AG04450 (cell line): ENCODE results near the gene COX19. TPM values are rescaled to one million over a fixed set of nuclear protein-coding genes. Genes with fewer than 3 reads are reported as not detected.
A peak's percentile ranks its signal among the peaks of the same experiment; 100 is the strongest.

ENCODE experiments used
- CTCF ChIA-PET: fragments of 300-600, 350-600 bp; formaldehyde crosslinking; extraction: SDS; loops from one replicate; lab custom pipeline; 2022; ENCODE audit warnings: antibody characterized with exemption, inconsistent platforms; lab: Charles Lee
- POLR2A ChIA-PET: fragments of 350-600 bp; formaldehyde crosslinking; extraction: SDS; loops from one replicate; lab custom pipeline; 2021; ENCODE audit warnings: antibody characterized with exemption, inconsistent platforms; lab: Yijun Ruan, JAX
- DNase-seq: peaks from one replicate; pipeline ENCODE4 v3.0.0-alpha.2; 2011; ENCODE audit warnings: low read depth, low spot score
- H3K27ac ChIP-seq: one replicate; pipeline ENCODE4 v1.5.1; 2012; ENCODE audit warnings: low read depth, low read length, control low read depth
- H3K27me3 ChIP-seq: one replicate; pipeline ENCODE4 v1.6.0; 2012; ENCODE audit warnings: low read length; ENCODE audit not compliant: control insufficient read depth, insufficient read depth
- H3K4me3 ChIP-seq: 2 replicates; pipeline ENCODE4 v1.5.1; 2011; ENCODE audit warnings: mild to moderate bottlenecking, low read depth, low read length, control low read depth
- H3K9me3 ChIP-seq: 2 replicates; pipeline ENCODE4 v1.5.1; 2012; ENCODE audit warnings: low read length; ENCODE audit not compliant: control insufficient read depth, insufficient read depth
- polyA plus RNA-seq: library from polyadenylated mRNA; depleted of rRNA; stranded (reverse); fragments of >200 nt; gene quantifications from 2 replicates; pipeline ENCODE4 v1.2.3, GENCODE V29; 2011
- TF ChIP-seq, protein P1 (sequence below): IDR thresholded peaks from 2 replicates; pipeline ENCODE4 v1.5.1; 2011; ENCODE audit warnings: low read depth, low read length, control low read depth, inconsistent platforms

The COX19 gene
- polyA plus RNA-seq, 1 experiment = 6.8 TPM

DNA sequence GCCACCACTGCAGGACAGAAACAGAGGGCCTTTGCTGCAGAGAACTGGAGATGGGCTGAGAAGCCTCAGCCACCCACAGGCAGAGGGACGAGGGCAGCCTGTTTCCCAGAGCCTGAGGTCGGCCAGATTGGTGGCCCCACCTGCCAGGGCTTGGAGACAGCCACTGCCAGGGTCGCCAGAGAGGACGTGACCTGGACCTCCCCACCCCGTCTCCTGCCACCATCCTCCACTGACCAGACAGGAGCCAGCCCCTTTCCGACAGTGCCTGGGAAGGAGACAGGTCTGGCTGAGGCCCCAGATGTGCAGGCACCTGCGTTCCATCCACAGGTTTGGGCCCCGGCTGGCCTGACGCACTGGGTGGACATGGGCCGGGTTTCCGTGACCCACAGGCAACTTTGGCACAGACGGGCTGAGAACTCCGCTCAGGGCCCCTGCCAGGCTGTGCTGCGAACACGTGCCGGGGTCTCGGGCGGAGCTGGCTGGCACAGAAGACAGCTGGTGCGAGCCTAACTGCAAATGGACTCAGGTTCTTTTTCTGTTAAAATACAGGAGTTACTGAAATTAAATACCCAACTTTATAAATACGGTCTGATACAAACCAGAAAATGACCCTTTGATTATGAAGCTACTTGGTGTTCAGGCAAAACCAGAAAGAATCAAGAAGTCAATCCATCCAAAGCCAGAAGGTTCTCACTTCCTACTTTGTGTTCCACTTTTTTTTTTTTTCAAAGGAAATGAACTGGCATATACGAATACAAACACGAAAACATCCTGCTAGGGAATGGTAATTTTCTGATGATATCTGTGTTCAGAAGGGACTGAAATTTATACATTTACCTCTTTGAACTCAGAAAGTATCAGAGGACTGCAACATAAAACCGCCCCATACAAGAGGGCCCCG lies 6.9 kb downstream of the COX19 start:
- CTCF ChIA-PET = no interaction called here
- no peak overlapping the region for H3K27ac ChIP-seq
- peaks cover 2% of the 10 kb centered on the region for H3K27me3 ChIP-seq
- POLR2A ChIA-PET = interaction anchor here (0.7 kb wide), 1 partner anchor 112 kb away, joined by 4 read pairs; no protein-coding TSS in a partner anchor
- DNase-seq = no peak
- TF ChIP-seq, protein P1, sequence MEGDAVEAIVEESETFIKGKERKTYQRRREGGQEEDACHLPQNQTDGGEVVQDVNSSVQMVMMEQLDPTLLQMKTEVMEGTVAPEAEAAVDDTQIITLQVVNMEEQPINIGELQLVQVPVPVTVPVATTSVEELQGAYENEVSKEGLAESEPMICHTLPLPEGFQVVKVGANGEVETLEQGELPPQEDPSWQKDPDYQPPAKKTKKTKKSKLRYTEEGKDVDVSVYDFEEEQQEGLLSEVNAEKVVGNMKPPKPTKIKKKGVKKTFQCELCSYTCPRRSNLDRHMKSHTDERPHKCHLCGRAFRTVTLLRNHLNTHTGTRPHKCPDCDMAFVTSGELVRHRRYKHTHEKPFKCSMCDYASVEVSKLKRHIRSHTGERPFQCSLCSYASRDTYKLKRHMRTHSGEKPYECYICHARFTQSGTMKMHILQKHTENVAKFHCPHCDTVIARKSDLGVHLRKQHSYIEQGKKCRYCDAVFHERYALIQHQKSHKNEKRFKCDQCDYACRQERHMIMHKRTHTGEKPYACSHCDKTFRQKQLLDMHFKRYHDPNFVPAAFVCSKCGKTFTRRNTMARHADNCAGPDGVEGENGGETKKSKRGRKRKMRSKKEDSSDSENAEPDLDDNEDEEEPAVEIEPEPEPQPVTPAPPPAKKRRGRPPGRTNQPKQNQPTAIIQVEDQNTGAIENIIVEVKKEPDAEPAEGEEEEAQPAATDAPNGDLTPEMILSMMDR = no peak
- H3K9me3 ChIP-seq = no peaks in the 10 kb centered on the region; the same call in 1 of the 2 replicates
- H3K4me3 ChIP-seq = no peak overlapping the region

DNA sequence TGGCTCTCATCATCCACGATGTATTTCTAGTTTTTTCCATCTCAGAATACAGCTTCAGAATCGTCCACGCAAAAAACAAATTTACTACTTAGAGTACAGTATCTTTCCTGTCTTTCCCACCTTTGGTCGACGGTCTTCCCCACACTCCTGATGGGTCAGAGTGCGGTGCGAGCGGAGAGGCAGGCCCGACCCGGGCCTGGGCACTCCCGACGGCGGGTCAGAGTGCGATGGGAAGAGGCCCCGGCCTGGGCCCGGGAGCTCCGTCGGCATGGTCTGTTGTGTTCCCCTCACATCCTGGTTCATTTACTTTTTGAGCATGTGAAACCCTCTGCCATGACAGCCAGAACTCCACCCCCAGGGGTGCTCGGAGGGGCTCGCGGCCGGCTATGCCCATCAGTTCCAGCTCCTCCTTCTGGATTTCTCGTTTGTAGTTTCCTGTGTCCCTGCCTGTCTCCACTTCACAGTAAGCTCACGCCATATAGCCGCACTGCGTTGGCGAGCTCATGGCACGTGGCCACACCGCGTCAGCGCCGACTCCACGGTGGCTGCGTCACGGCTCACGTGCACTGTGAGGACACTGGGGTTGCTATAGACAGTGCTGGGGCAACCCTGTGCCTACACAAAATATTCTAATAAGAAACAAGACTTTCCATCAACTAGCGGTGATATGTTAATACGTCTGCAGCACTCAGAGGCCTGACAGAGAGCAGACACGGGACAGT lies 7.8 kb downstream of the COX19 start:
- DNase-seq = no peak
- CTCF ChIA-PET = no interaction called here
- POLR2A ChIA-PET = no interaction called here
- Histone ChIP-seq H3K27me3 (peaks cover 4% of the 10 kb centered on the region), H3K27ac (no peak overlapping the region), H3K9me3 (peaks cover 2% of the 10 kb centered on the region; the same call in 1 of the 2 replicates), H3K4me3 (no peak overlapping the region)
- TF ChIP-seq, protein P1 = no peak

DNA sequence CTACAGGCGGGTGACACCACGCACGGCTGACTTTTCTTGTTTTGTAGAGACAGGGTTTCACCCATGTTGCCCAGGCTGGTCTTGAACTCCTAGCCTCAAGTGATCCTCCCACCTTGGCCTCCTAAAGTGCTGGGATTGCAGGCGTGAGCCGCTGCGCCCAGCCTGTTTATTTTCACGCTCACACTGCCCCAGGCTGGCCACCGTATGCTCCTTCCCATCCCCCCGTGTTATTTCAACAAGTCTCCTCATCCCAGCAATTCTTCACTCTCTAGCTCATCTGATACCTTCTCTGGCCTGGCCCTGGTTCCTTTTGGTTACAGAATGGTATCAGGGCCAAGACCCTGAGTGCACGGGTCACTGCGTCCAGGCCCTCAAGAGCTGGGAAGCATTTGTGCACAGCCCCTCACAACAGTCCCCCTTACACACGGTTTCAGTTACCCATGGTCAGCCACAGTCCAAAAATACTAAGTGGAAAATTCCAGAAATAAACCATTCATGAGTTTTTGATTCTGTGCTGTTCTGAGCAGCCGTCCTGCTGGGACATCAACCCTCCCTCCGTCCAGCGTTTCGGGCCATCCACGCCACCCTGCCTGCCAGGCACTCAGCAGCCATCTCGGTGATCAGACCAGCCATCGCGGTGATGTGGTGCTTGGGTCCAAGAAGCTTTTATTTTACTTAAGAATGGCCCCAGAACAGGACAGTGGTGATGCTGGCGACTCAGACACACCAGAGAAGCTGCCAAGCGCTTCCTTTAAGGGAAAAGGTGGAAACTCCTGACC lies 8.9 kb downstream of the COX19 start:
- POLR2A ChIA-PET = interaction anchor here (0.7 to 1.1 kb wide), 2 partner anchors 8 to 157 kb away, joined by 3 to 4 read pairs; no protein-coding TSS in a partner anchor

DNA sequence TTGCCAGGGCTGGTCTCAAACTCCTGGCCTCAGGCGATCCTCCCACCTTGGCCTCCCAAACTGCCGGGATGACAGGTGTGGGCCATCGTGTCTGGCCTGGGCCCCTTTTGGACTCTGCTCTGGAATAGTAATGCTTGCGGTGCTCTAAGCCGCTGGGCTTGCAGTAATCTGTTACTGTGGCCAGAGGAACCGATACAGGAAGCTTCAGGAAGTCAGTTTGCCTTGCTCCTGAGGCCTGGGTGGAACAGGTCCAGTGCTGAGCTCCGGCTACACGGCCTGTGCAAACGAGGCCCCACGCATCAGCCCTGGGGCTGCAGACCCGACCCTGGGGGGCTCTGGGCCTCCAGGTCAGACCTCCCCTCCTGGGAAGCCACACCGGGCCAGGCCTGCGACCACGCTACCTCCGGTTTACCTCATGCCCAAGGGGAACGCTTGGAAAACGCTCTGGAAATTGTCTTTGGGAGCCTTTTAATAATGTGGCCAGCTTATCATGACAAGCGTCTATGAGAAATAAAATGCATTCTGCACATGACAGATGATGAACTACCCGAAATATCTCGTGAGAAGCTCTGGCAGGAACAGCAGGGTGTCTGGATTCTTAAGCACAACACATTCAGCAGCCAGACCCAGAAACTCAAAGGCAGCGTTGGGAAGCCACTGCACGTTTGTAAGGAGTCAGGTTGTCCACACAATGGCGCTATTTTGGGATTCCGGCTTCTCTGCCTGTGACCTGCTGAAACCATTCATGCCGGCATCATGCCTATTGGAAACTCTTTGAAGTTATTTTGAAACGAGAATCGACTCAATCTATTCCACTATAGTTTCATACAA lies 10.7 kb downstream of the COX19 start:
- Histone ChIP-seq H3K4me3 (no peak overlapping the region), H3K9me3 (peaks cover 8% of the 10 kb centered on the region; the same call in 1 of the 2 replicates), H3K27ac (no peak overlapping the region), H3K27me3 (peaks cover 11% of the 10 kb centered on the region)
- ChIA-PET POLR2A (no interaction called here), CTCF (interaction anchor here (0.5 kb wide), 1 partner anchor 140 kb away, joined by 3 read pairs; no protein-coding TSS in a partner anchor)
- DNase-seq = no peak
- TF ChIP-seq, protein P1 = peak; percentile 32

More for the DNA sequence above, 8.9 kb downstream of the COX19 start:
- TF ChIP-seq, protein P1 = no peak
- Histone ChIP-seq H3K27me3 (peaks cover 4% of the 10 kb centered on the region), H3K27ac (no peak overlapping the region), H3K9me3 (peaks cover 8% of the 10 kb centered on the region; the same call in 1 of the 2 replicates), H3K4me3 (no peak overlapping the region)
- CTCF ChIA-PET = interaction anchor here (1.1 kb wide), 1 partner anchor 100 kb away, joined by 3 read pairs; no protein-coding TSS in a partner anchor
- DNase-seq = no peak
